Measurements from ENCODE around the gene EIF4G3.

DNA sequence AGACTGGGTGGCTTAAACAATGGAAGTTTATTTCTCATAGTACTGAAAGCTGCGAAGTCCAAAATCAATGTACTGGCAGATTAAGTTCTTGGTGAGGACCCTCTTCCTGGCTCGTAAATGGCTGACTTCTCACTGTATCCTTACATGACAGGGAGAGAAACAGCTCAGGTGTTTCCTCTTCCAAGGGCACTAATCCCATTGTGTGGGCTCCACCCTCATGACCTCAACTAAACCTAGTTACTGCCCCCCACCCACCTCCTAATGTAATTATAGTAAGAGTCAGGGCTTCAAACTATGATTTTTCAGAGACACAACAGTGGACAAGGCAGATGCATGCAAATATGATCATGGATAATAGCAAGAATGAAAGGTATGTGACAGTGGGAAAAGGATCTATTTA lies 308.4 kb downstream of the EIF4G3 start:
- TF ChIP-seq TBL1XR1 (IDR thresholded peaks at IDR 0.05; ENCODE audit: low read length in 2 of 2) (no peak), POLR2A (conservative IDR thresholded peaks at IDR 0.05) (no peak), MAFK (IDR thresholded peaks at IDR 0.05; ENCODE audit: low read length) (no peak), ZNF778 (CRISPR knock-in tag; IDR thresholded peaks at IDR 0.05) (no peak), TBP (optimal IDR thresholded peaks at IDR 0.05; ENCODE audit: low read depth, low read length) (no peak)
- TF ChIP-seq, protein P1, sequence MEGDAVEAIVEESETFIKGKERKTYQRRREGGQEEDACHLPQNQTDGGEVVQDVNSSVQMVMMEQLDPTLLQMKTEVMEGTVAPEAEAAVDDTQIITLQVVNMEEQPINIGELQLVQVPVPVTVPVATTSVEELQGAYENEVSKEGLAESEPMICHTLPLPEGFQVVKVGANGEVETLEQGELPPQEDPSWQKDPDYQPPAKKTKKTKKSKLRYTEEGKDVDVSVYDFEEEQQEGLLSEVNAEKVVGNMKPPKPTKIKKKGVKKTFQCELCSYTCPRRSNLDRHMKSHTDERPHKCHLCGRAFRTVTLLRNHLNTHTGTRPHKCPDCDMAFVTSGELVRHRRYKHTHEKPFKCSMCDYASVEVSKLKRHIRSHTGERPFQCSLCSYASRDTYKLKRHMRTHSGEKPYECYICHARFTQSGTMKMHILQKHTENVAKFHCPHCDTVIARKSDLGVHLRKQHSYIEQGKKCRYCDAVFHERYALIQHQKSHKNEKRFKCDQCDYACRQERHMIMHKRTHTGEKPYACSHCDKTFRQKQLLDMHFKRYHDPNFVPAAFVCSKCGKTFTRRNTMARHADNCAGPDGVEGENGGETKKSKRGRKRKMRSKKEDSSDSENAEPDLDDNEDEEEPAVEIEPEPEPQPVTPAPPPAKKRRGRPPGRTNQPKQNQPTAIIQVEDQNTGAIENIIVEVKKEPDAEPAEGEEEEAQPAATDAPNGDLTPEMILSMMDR (IDR thresholded peaks at IDR 0.05 in 2 of 3, conservative IDR thresholded peaks at IDR 0.05 in 1 of 3; ENCODE audit: insufficient read depth in 2 of 3, low read depth in 1 of 3, low read length in 3 of 3), result no peak
- TF ChIP-seq, protein P2, sequence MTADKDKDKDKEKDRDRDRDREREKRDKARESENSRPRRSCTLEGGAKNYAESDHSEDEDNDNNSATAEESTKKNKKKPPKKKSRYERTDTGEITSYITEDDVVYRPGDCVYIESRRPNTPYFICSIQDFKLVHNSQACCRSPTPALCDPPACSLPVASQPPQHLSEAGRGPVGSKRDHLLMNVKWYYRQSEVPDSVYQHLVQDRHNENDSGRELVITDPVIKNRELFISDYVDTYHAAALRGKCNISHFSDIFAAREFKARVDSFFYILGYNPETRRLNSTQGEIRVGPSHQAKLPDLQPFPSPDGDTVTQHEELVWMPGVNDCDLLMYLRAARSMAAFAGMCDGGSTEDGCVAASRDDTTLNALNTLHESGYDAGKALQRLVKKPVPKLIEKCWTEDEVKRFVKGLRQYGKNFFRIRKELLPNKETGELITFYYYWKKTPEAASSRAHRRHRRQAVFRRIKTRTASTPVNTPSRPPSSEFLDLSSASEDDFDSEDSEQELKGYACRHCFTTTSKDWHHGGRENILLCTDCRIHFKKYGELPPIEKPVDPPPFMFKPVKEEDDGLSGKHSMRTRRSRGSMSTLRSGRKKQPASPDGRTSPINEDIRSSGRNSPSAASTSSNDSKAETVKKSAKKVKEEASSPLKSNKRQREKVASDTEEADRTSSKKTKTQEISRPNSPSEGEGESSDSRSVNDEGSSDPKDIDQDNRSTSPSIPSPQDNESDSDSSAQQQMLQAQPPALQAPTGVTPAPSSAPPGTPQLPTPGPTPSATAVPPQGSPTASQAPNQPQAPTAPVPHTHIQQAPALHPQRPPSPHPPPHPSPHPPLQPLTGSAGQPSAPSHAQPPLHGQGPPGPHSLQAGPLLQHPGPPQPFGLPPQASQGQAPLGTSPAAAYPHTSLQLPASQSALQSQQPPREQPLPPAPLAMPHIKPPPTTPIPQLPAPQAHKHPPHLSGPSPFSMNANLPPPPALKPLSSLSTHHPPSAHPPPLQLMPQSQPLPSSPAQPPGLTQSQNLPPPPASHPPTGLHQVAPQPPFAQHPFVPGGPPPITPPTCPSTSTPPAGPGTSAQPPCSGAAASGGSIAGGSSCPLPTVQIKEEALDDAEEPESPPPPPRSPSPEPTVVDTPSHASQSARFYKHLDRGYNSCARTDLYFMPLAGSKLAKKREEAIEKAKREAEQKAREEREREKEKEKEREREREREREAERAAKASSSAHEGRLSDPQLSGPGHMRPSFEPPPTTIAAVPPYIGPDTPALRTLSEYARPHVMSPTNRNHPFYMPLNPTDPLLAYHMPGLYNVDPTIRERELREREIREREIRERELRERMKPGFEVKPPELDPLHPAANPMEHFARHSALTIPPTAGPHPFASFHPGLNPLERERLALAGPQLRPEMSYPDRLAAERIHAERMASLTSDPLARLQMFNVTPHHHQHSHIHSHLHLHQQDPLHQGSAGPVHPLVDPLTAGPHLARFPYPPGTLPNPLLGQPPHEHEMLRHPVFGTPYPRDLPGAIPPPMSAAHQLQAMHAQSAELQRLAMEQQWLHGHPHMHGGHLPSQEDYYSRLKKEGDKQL (CRISPR knock-in tag; IDR thresholded peaks at IDR 0.05; ENCODE audit: borderline replicate concordance), result no peak

All from K562 (cell line).